ENCODE measurements around the gene CELA2B.

DNA sequence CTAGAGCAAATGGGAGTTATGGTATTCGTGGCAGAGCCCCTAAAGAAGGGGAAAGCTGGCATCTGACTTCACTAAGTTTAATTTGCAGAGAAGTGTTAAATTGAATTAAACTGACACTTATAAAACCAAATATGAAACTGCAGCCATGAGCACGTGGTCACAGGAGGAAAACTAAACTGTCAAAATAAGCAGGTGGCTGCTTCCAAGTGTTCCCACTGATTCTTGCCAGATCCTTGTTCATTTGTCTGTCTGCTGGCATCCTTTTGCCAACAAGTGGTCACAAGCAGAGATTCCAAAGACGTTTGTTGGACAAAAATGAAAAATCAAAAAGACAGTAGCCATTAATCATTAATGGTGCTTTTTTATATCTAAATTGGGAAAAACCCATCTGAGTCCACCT, 6.5 kb upstream of the CELA2B start:
- TF ChIP-seq CTCF (conservative IDR thresholded peaks at IDR 0.05) (no peak), ZFX (IDR thresholded peaks at IDR 0.05) (no peak)
